Right lobe of liver (tissue), 6 donors: ENCODE measurements around the gene VHLL. TPM values are rescaled to one million over a fixed set of nuclear protein-coding genes. Genes with fewer than 3 reads are reported as not detected.

ENCODE experiments used
- ATAC-seq, 4 donors: fragments of 200-7000 bp; cut with Tn5 transposase; one replicate each; pipeline ENCODE4 v1.9.1; 2020; ENCODE audit warnings: mild to moderate bottlenecking in 4 of 4, moderate library complexity in 4 of 4
- DNase-seq, 3 donors: peaks; one replicate each; pipeline ENCODE4 v3.0.0-alpha.2; 2020
- H3K27ac ChIP-seq, 3 donors: fragments of 200-600 bp; one replicate each; pipeline ENCODE4 v1.8.0; 2022
- H3K27me3 ChIP-seq, 2 donors: fragments of 200-600 bp; one replicate each; pipeline ENCODE4 v1.8.0; 2022
- H3K36me3 ChIP-seq, 4 donors: fragments of 200-600 bp; sonication (generic) in 1 of 4; one replicate each; pipeline versions ENCODE4 v1.5.1 to v1.8.0; 2017 to 2022; ENCODE audit warnings: control low read depth in 1 of 4
- H3K4me1 ChIP-seq, 4 donors: fragments of 200-600 bp; sonication (generic) in 1 of 4; one replicate each; pipeline versions ENCODE4 v1.5.1 to v1.8.0; 2017 to 2022; ENCODE audit warnings: control low read depth in 1 of 4
- H3K4me3 ChIP-seq, 3 donors: fragments of 200-600 bp; one replicate each; pipeline ENCODE4 v1.8.0; 2022
- H3K9me3 ChIP-seq, 4 donors: fragments of 200-600 bp; sonication (generic) in 1 of 4; one replicate each; pipeline versions ENCODE4 v1.5.1 to v1.8.0; 2017 to 2022; ENCODE audit warnings: control low read depth in 1 of 4
- POLR2A ChIP-seq: fragments of 450-650 bp; IDR thresholded peaks from one replicate; pipeline ENCODE4 v1.6.1; 2017; ENCODE audit warnings: antibody characterized with exemption, mild to moderate bottlenecking
- WGBS: methylation state at CpG from one replicate; pipeline ENCODE4 v1.1.6; 2018; ENCODE audit warnings: low coverage, low lambda C conversion rate; ENCODE audit not compliant: insufficient coverage; ENCODE audit errors: missing lambda C conversion rate; 5-methylcytosine and 5-hydroxymethylcytosine counted together
- intact Hi-C, 2 donors: fragments of 100-400 bp; cut with DNase I; formaldehyde crosslinking; loops; one replicate each; pipeline versions ENCODE4 v1.11.2 to v1.14.1; 2022
- total RNA-seq, 6 experiments: library from RNA; depleted of rRNA in 2 of 6; stranded (reverse); fragments of >200 nt in 2 of 6; fragmentation: NEBNext Ultra II Directional in 3 of 6; extraction: Animal tissue kit (Norgen Biotek cat#: 25700) in 3 of 6; gene quantifications; one replicate each; pipeline versions ENCODE4 v1.1.0 to v1.2.4, GENCODE V29; 2016 to 2023
- TF ChIP-seq, protein P1 (sequence below), 4 donors: fragments of 200-600 bp in 3 of 4; fragments of 450-650 bp in 1 of 4; IDR thresholded peaks; one replicate each; pipeline versions ENCODE4 v1.5.1 to v1.8.0; 2016 to 2022; ENCODE audit warnings: antibody characterized with exemption in 4 of 4, mild to moderate bottlenecking in 2 of 4
- donor health status: DM: no; HTN: yes; CAD: no.
- donor health status: DM: no; HTN: no; CAD: no.
- donor health status: DM: no; HTN: no; CAD: no.
- donor health status: DM: no; HTN: yes; CAD: no.
- donor health status: DM: no; HTN: yes; CAD: no.

Gene VHLL
- total RNA-seq, 6 experiments from 2014 or later = not detected

- no peak for ATAC-seq
- no peak for DNase-seq
- TF ChIP-seq, protein P1, sequence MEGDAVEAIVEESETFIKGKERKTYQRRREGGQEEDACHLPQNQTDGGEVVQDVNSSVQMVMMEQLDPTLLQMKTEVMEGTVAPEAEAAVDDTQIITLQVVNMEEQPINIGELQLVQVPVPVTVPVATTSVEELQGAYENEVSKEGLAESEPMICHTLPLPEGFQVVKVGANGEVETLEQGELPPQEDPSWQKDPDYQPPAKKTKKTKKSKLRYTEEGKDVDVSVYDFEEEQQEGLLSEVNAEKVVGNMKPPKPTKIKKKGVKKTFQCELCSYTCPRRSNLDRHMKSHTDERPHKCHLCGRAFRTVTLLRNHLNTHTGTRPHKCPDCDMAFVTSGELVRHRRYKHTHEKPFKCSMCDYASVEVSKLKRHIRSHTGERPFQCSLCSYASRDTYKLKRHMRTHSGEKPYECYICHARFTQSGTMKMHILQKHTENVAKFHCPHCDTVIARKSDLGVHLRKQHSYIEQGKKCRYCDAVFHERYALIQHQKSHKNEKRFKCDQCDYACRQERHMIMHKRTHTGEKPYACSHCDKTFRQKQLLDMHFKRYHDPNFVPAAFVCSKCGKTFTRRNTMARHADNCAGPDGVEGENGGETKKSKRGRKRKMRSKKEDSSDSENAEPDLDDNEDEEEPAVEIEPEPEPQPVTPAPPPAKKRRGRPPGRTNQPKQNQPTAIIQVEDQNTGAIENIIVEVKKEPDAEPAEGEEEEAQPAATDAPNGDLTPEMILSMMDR (IDR thresholded peaks at IDR 0.05) = no peak
- no peaks in the 10 kb centered on the region for H3K9me3 ChIP-seq
- intact Hi-C loops = no loop called here
- no peaks in the 10 kb centered on the region for H3K27me3 ChIP-seq
- H3K4me3 ChIP-seq = no peak overlapping the region
- H3K4me1 ChIP-seq = peaks cover 0 to 42% (median 9%) of the 10 kb centered on the region in 4 donors
- H3K36me3 ChIP-seq = peaks cover 0 to 5% (median under 1%) of the 10 kb centered on the region in 4 donors
- H3K27ac ChIP-seq = no peak overlapping the region
- WGBS = 86% methylated on average over 8 of the region's 9 CpGs
These were observed 5.2 kb downstream of the VHLL start for GRCh38 chr1:156293895-156294294.

GRCh38 chr1:156293098-156293434 is 6.0 kb downstream of the VHLL start:
- WGBS = 40% methylated on average over 1 of the region's 8 CpGs
- peaks cover 0 to 5% (median 2%) of the 10 kb centered on the region in 4 donors for H3K36me3 ChIP-seq
- intact Hi-C loops = no loop called here
- TF ChIP-seq, protein P1 (IDR thresholded peaks at IDR 0.05) = no peak
- no peak for TF ChIP-seq POLR2A
- H3K27ac ChIP-seq = no peak overlapping the region
- no peak for DNase-seq
- no peak for ATAC-seq
- H3K4me3 ChIP-seq = no peak overlapping the region
- H3K4me1 ChIP-seq = peaks cover 0 to 42% (median 9%) of the 10 kb centered on the region in 4 donors
- no peaks in the 10 kb centered on the region for H3K27me3 ChIP-seq
- no peaks in the 10 kb centered on the region for H3K9me3 ChIP-seq

GRCh38 chr1:156291226-156292061 is 7.7 kb downstream of the VHLL start:
- Histone ChIP-seq H3K4me1 (peaks cover 0 to 42% (median 9%) of the 10 kb centered on the region in 4 donors), H3K27ac (peak overlapping the region; percentile 70 to 87 (median 82)), H3K27me3 (no peaks in the 10 kb centered on the region), H3K4me3 (peak overlapping the region; percentile 27 to 55 (median 47)), H3K9me3 (no peaks in the 10 kb centered on the region), H3K36me3 (peaks cover 0 to 5% (median 2%) of the 10 kb centered on the region in 4 donors)
- intact Hi-C loops = no loop called here
- TF ChIP-seq, protein P1 (IDR thresholded peaks at IDR 0.05) = no peak
- peak; percentile 76 for TF ChIP-seq POLR2A
- DNase-seq (peak; percentile 97 to 99 (median 98)), ATAC-seq (peak; percentile 94 to 99 (median 96))
- WGBS = 10% methylated on average over 14 of the region's 37 CpGs

DNA sequence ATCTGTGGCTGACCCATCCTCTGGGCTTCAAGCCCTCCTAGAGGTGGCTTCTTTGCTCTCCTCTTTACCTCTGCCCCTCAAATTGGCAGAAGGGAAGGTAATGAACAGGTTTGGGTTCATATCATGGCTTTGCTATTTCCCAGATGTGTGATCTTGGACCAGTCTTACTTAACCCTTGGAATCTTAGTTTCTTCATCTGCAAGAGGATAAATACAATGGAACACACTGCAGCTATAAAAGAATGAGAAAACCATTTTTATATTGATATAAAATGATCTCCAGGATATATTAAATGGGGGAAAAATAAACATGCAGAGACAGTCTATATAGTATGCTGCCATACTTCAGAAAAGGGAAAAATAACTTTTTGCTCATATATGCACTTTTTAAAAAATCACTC is 9.2 kb downstream of the VHLL start:
- ATAC-seq (no peak), DNase-seq (no peak)
- intact Hi-C loops = no loop called here
- no peak overlapping the region for H3K27ac ChIP-seq
- H3K4me1 ChIP-seq = peaks cover 0 to 32% (median 7%) of the 10 kb centered on the region in 4 donors
- H3K4me3 ChIP-seq = no peak overlapping the region
- TF ChIP-seq, protein P1 (IDR thresholded peaks at IDR 0.05) = no peak
- no peak for TF ChIP-seq POLR2A
- H3K9me3 ChIP-seq = no peaks in the 10 kb centered on the region
- H3K36me3 ChIP-seq = peaks cover 0 to 5% (median 2%) of the 10 kb centered on the region in 4 donors
- no peaks in the 10 kb centered on the region for H3K27me3 ChIP-seq
